ENCODE data around the gene ILKAP.

The ILKAP gene

GRCh38 chr2:238148981-238149380 is 54.5 kb downstream of the ILKAP start:
- Histone ChIP-seq H3K4me3 (no peak overlapping the region), H3K27ac (no peak overlapping the region)
- DNase-seq (ENCODE audit: low spot score): no peak
- no peak for TF ChIP-seq CTCF (IDR thresholded peaks at IDR 0.05)

GRCh38 chr2:238146884-238147544 is 56.5 kb downstream of the ILKAP start:
- TF ChIP-seq CTCF (IDR thresholded peaks at IDR 0.05): no peak
- Histone ChIP-seq H3K27ac (no peak overlapping the region), H3K4me3 (no peak overlapping the region)
- no peak for DNase-seq (ENCODE audit: low spot score)

GRCh38 chr2:238145851-238146250 is 57.6 kb downstream of the ILKAP start:
- Histone ChIP-seq H3K27ac (no peak overlapping the region), H3K4me3 (no peak overlapping the region)
- no peak for TF ChIP-seq CTCF (IDR thresholded peaks at IDR 0.05)
- DNase-seq (ENCODE audit: low spot score): no peak

GRCh38 chr2:238145046-238145445 is 58.4 kb downstream of the ILKAP start:
- no peak overlapping the region for H3K4me3 ChIP-seq
- no peak overlapping the region for H3K27ac ChIP-seq
- DNase-seq (ENCODE audit: low spot score): no peak
- no peak for TF ChIP-seq CTCF (IDR thresholded peaks at IDR 0.05)

GRCh38 chr2:238144262-238144661 is 59.2 kb downstream of the ILKAP start:
- Histone ChIP-seq H3K27ac (peak overlapping the region in 1 of 2 donors; percentile 82), H3K4me3 (no peak overlapping the region)
- TF ChIP-seq CTCF (IDR thresholded peaks at IDR 0.05): no peak
- no peak for DNase-seq (ENCODE audit: low spot score)

GRCh38 chr2:238143239-238143951 is 60.1 kb downstream of the ILKAP start:
- Histone ChIP-seq H3K4me3 (peak overlapping the region; percentile 50), H3K27ac (peak overlapping the region; percentile 6 to 82)
- TF ChIP-seq CTCF (IDR thresholded peaks at IDR 0.05): no peak
- DNase-seq (ENCODE audit: low spot score): peak; percentile 81

Measured in coronary artery (tissue), 2 donors.